Neural cell (in vitro differentiated cells): ENCODE results near the gene YPEL4.

ENCODE experiments used
- EP300 ChIP-seq: fragments of 450-650 bp; conservative IDR thresholded peaks from 2 replicates; pipeline ENCODE4 v1.6.1; 2014; ENCODE audit warnings: antibody characterized with exemption, mild to moderate bottlenecking, moderate library complexity; ENCODE audit not compliant: poor library complexity, severe bottlenecking
- MXI1 ChIP-seq: fragments of 450-650 bp; conservative IDR thresholded peaks from 2 replicates; pipeline ENCODE4 v1.6.1; 2014; ENCODE audit warnings: antibody characterized with exemption, mild to moderate bottlenecking; ENCODE audit not compliant: poor library complexity, severe bottlenecking
- POLR2AphosphoS5 ChIP-seq: IDR thresholded peaks from 2 replicates; pipeline ENCODE4 v1.6.1; 2012
- TAF1 ChIP-seq: IDR thresholded peaks from 2 replicates; pipeline ENCODE4 v1.6.1; 2012; ENCODE audit warnings: low read depth
- TF ChIP-seq, protein P1 (sequence below): IDR thresholded peaks from 2 replicates; pipeline ENCODE4 v1.6.1; 2012; ENCODE audit warnings: borderline replicate concordance
- TF ChIP-seq, protein P2 (sequence below): fragments of 450-650 bp; IDR thresholded peaks from 2 replicates; pipeline ENCODE4 v1.5.1; 2014; ENCODE audit warnings: antibody characterized with exemption, mild to moderate bottlenecking, moderate library complexity; ENCODE audit not compliant: poor library complexity, severe bottlenecking

DNA sequence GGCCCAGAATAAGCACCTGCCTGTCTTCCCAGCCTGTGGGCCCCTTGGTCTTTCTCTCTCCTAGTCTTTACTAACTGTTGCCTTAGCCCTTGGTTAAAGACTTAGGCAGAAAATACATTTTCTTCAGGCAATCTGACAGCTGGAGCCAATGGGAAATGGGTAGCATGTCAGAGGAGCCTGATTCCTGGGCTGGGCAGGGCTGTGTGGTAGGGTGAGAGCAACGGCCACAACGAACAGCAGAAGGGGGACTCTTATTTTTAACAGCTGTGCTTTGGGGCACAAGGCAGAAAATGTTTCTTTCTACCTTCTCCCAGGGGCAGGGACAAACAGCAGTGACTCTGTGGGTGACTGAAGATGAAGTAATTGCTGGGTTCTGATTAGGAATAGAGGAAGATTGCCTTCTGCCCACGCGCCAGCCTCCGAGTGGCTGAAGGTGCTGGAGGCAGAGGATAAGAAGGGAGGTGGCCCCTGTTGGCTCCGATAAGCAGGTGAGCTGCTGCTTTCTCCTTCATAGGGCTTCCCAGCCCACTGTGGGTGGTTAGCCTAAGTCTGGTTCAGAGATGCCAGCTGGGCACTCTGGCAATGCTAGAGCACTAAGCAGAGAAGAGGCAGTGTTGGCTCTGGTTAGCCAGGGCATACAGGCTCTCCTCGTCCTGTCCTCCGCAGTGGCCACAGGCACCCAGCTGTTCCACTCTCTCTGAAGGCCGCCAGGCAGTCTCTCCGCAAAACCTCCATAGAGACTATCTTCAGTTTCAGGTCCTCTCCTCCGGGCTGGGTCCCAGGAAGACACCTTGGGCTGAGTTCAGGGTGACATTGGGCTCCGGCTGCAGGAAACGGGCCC is 1.5 kb downstream of the YPEL4 start:
- TF ChIP-seq MXI1 (no peak), POLR2AphosphoS5 (peak; percentile 8), TAF1 (peak; percentile 22), EP300 (no peak)
- TF ChIP-seq, protein P1, sequence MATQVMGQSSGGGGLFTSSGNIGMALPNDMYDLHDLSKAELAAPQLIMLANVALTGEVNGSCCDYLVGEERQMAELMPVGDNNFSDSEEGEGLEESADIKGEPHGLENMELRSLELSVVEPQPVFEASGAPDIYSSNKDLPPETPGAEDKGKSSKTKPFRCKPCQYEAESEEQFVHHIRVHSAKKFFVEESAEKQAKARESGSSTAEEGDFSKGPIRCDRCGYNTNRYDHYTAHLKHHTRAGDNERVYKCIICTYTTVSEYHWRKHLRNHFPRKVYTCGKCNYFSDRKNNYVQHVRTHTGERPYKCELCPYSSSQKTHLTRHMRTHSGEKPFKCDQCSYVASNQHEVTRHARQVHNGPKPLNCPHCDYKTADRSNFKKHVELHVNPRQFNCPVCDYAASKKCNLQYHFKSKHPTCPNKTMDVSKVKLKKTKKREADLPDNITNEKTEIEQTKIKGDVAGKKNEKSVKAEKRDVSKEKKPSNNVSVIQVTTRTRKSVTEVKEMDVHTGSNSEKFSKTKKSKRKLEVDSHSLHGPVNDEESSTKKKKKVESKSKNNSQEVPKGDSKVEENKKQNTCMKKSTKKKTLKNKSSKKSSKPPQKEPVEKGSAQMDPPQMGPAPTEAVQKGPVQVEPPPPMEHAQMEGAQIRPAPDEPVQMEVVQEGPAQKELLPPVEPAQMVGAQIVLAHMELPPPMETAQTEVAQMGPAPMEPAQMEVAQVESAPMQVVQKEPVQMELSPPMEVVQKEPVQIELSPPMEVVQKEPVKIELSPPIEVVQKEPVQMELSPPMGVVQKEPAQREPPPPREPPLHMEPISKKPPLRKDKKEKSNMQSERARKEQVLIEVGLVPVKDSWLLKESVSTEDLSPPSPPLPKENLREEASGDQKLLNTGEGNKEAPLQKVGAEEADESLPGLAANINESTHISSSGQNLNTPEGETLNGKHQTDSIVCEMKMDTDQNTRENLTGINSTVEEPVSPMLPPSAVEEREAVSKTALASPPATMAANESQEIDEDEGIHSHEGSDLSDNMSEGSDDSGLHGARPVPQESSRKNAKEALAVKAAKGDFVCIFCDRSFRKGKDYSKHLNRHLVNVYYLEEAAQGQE = no peak
- TF ChIP-seq, protein P2, sequence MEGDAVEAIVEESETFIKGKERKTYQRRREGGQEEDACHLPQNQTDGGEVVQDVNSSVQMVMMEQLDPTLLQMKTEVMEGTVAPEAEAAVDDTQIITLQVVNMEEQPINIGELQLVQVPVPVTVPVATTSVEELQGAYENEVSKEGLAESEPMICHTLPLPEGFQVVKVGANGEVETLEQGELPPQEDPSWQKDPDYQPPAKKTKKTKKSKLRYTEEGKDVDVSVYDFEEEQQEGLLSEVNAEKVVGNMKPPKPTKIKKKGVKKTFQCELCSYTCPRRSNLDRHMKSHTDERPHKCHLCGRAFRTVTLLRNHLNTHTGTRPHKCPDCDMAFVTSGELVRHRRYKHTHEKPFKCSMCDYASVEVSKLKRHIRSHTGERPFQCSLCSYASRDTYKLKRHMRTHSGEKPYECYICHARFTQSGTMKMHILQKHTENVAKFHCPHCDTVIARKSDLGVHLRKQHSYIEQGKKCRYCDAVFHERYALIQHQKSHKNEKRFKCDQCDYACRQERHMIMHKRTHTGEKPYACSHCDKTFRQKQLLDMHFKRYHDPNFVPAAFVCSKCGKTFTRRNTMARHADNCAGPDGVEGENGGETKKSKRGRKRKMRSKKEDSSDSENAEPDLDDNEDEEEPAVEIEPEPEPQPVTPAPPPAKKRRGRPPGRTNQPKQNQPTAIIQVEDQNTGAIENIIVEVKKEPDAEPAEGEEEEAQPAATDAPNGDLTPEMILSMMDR = no peak
